Retina (tissue), 1 donor: Measurements from ENCODE around the gene SOX8.
"Not testable (repeated sequence)": the region's sequence is repeated elsewhere in the genome, so short reads cannot be mapped to it uniquely, and the experiment has no call there.

Experiments
- DNase-seq: peaks from one replicate; pipeline ENCODE4 v3.0.0-alpha.2; 2016

The SOX8 gene

DNA sequence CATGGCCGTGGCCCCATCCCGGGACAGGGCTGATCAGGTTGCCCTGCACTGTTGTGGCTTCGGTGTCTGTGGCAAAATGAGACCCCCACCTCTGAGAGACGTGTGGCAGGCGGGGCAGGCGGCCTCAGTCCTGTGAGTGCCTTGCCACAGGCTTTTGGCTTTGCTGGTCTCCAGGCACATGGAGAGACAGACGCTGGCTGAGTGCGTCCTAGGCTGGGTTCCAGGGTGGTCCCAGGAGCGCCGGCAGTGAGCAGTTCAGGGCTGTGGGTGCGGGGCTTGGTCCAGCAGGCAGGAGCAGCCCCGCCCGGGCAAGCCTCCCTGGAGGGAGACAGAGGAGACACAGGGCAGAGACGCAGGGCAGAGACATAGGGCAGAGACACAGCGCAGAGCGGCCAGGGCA lies 29.2 kb downstream of the SOX8 start:
- no peak for DNase-seq

DNA sequence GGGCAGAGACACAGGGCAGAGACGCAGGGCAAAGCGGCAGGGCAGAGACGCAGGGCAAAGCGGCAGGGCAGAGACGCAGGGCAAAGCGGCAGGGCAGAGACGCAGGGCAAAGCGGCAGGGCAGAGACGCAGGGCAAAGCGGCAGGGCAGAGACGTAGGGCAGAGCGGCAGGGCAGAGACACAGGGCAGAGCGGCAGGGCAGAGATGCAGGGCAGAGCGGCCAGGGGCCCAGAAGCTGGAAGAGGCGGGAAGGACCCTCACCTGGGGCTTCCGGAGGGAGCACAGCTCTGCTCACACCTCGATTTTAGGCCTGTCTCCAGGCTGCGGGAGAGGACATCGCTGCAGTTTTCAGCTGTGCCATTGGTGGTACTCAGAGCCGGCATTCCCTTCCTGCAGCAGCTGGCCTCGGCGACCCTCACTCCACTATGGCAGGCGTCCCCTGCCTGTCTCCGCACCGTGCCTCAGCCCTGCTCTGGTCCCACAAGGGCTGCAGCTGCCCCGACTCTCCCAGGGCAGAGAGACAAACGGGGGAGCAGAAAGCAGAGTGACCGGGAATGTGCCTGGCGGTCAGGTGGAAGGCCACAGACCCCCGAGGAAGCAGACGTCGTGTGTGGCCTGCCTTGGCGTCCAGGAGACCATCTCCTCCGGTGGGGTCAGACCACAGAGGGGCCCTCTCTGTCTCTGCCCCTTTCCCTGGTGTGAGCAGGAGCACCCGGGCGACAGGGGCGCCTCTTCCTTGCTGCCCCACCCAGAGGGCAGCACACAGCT lies 29.9 kb downstream of the SOX8 start:
- DNase-seq = no peak

DNA sequence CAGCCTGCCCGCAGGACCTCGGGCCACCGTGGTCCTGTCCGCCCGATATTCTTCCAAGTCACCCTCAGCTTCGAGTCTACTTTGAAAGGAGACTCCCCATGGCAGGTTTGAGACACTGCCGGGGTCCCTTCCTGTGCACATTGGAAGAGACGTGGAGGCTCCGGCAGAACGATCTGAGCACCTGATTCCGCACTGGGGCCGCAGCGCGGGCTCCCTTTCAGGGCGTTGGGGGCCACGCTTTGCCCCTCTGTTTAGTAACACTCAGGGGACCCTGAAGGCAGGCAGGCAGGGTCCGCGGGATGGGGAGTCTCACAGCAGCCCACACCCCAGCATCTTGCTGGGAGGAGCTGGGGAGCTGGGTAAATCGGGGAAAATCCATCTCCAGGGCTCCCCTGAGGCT lies 30.6 kb downstream of the SOX8 start:
- DNase-seq = no peak

DNA sequence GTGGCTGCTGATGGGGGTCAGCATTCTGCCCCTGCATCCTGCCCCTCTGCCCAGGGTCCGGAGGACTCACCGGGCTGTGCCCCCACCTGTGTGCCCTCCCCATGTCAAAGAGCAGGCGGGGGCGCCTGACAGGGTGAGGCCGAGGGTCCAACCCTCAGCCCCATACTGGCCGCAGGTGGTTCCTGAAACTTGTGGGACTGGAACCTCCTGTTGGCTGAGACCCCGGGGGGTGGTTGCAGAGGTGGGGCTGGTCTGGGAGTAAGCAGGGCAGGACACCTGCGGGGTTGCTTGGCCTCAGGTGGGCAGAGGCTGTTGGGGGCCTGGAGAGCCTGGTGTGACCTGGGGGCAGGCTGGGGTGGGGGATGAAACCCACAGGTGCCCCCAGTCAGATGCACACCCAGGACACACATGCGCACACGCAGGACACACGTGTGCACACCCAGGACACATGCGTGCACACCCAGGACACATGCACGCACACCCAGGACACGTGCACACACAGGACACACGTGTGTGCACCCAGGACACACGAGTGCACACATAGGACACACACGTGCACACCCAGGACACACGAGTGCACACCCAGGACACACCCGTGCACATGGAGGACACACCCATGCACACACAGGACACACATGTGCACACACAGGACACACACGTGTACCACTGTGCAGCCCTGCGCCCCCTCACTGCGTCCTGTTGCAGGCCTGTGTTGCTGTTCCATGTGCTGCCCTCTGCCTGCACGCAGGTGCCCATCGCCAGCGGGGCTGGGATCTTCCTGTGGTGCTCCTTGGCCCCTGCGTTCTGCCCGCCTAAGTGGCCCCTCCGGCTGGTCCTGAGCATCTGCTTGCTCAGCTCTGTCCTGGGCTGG lies 31.4 kb downstream of the SOX8 start:
- no peak for DNase-seq

DNA sequence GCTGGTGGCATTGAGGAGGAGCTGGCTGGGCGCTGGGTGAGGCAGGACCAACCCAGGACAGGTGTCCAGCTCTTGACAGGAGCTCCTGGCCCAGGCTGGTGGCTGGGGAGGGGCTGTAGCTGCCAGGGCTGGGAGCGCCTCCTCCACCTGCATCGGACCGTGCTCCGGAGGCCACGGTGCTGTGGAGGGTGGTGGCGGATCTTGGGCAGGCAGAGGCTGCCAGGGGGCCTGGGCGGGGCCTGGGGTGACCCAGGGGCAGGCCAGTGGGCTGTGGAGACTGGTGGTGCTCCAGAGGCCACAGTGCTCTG lies 32.0 kb downstream of the SOX8 start:
- DNase-seq = no peak

DNA sequence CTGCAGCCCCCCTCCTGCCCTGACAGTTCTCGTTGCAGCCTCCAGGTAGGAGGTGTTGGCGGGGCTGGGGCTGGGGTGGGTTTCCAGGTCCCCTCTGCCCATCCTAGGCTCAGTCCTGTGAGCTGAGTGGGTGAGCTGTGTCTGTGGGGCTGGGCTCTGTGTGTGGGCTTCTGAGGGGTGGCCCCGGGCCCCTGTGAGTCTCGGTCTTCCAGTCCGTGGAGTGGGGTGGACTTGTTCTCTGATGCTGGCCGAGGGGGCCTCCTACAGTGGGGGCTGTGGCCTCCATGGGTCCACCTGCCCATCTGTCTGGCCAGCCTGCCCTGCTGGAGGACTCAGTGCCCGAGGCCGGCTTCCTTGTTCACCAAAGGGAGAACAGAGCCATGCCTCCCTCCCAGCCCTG lies 32.7 kb downstream of the SOX8 start:
- DNase-seq = no peak

DNA sequence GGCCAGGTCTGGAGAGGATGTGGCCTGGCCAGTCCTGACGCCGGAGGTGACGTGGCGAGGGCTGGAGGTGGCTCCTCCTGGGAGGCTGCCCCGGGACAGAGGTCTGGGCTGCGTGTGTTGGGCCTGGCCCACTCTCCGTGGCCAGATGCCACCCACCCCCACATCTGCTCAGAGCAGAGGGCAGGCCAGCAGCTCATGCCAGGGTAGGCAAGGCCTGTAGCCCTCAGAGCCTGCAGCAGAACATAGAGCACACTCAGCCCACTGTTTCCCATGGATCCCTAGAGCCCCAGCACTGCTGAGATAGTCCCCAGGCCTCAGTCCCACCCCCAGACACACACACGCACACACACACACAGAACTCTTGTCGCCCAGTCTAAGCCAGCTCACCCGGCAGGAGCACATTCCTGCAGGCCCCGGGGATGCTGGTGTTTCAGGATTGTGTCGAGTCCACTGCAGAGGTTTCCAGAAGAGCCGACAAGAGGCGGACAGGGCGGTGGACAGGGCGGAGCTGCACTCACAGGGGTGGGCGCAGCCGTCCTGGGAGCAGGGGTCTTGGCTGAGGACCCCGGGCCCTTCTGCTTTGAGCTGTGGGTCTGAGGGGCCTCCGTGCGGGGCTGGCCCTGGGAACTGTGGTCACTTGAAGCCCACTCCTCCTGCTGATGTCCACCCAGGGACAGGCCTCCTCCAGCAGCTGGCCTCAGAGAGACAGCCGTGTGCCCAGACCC lies 33.4 kb downstream of the SOX8 start:
- peak; percentile 57 for DNase-seq

DNA sequence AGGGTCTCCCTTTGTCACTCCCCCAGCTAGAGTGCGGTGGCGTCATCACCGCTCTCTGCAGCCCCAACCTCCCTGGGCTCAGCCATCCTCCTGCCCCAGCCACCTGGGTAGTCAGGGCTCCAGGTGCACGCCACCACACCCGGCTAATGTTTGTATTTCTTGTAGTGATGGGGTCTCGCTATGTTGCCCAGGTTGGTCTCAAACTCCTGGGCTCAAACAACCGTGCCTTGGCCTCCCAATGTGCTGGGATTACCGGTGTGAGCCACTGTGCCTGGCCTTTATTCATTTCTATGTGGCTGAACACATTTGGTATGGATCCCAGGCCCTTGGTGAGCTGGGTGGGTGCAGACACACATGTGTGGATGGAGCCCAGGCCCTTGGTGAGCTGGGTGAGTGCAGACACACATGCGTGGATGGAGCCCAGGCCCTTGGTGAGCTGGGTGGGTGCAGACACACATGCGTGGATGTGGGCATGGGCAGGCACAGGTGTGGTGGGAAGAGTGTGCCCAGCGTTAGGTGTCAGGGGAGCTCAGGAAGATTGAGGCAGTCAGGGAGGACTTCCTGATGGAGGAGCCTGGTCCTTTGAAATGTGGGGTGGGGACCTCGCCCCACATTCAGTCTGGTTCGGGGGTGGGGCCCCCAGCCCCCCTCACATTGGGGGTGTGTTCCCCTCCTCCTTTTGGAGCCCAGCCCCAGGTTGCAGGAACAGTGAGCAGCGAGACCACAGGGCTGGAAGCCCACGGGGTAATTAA lies 37.1 kb downstream of the SOX8 start:
- no peak for DNase-seq

DNA sequence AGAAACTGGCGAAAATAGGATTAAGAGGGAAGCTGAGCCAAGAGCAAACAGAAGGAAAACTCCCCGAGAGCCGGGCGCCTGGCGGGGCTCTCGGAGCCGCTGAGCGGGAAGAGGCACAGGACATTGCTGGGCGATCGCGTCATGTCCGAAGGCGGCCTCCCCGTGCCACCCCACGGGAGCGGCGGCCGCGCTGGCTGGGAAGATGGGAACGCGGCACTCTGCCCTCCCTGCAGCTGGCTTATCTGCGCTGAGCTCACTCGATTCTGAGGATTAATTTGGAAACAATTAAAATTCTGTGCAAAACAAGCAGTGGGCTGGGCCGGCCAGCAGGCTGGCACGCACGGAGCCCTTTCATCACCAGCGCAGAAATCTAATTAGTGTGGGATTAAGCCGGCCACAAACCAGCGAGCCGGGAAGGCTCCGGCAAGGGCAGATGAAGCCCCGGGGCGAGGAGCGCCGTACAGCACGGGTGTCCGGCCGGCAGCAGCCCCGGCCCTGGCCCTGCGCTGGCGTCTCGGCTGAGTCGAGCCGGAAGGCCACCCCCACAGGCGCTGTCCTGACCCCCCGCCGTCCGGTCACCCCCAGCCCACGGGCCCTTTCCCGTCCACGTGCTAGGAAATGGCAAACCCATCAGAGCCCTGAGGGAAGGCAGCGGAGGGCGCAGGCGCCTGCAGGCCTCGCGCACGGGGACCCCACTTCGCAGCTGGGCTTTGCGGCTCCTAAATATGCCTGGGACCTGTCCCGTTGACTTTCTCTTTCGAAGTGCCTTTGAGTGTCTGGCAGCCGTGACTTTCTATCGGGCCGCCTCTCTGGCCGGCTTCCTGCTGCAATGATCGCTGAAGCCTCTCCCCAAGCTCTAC lies 37.9 kb downstream of the SOX8 start:
- peak; percentile 91 for DNase-seq

DNA sequence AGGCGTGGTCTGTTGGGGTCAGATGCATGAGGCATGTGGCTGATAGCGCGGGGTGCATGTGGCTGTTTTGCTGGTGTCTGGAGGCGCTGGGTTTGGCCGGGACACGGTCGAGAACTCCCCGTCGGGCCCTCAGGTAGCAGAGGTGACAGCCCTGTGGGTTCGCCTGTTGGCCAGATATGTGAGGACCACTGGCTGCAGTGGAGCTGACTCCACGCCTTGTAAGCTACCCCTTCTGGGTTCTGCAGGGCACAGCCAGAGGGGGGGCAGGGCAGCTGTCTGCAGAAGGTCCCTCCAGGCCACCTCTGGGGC lies 38.5 kb downstream of the SOX8 start:
- DNase-seq = no peak

DNA sequence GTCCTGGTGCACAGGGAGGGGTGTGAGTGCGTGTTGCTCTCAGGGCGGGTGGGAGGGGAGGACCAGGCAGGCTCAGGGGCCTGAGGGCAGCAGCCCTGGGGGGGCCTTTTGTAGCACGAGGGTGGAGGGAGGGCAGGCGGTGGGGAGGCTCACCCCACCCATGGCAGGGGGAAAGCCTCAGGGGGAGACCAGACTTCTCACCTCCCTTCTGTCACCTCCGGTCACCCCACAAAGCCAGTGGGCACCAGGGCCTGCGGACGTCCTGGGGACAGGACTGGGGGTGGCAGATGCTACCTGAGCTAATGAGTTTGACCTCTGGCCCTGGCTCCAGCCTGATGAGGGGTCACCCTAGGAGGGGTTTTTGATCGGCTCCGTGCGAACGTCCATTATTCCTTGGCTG lies 39.0 kb downstream of the SOX8 start:
- no peak for DNase-seq

DNA sequence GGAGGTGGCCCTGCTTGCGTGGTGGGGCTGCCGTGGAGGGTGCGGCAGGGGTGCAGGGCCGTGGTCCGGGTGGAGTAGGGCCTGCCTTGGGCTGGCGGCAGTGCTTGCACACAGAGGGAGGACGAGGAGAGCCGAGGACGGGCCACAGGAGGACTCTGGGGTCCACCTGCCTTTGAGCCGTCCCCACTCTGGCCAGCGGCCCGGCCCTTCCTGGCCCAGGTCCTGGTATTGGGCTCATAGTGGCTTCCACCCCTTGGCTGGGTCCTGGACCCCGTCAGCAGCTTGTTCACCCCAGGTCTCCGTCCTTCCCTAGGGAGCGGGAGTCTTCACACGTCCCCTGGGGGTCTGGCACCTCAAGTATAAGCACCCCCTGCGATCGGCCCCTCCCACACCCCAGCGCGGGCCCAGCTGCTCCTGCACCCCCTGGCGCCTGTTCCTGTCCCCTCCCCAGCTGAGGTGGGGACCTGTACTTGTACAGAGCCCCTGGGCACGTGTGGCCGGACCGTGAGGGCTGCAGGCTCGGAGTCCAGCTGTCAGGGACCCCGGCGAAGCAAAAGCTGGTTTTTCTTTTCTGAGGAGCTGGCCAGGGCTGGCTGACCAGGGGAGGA lies 40.1 kb downstream of the SOX8 start:
- DNase-seq = no peak

DNA sequence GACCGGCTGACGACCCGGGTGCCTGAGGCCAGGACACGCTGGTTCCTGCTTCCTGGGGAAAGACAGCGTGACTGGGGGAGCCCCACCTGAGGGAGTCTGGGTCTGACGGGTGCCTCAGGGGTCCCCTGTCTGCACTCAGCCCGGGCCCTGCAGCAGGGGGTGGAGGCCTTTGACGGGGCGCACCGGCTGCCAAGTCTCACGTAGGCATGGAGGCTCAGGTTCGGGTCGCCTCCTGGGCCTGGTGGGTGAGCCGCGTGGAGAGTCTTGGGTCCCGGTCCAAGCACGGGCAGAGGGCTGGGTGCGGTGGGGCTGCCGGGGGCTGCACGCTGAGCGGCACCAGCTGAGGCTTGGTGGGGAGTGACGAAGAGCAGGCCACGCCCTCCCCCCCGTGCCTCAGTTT lies 40.9 kb downstream of the SOX8 start:
- DNase-seq = no peak

DNA sequence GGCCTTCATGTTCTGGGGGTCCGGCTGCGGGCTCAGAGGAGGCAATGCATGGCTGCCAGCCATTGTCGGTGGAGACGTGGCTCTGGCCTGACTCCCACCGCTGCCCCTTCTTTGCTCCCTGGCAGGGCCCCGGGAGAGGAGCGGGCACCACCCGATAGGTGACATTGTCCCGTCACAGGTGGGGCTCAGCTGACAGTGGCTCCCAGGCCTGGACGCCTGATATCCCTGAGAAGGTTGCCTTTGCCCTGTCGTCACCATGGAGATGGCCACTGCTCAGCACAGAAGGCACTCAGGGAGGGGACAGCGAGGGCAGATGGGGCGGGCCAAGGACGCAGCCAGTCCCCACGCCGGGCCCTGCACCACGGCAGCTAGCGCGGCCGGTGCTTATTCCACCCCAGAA lies 42.6 kb downstream of the SOX8 start:
- DNase-seq = no peak

DNA sequence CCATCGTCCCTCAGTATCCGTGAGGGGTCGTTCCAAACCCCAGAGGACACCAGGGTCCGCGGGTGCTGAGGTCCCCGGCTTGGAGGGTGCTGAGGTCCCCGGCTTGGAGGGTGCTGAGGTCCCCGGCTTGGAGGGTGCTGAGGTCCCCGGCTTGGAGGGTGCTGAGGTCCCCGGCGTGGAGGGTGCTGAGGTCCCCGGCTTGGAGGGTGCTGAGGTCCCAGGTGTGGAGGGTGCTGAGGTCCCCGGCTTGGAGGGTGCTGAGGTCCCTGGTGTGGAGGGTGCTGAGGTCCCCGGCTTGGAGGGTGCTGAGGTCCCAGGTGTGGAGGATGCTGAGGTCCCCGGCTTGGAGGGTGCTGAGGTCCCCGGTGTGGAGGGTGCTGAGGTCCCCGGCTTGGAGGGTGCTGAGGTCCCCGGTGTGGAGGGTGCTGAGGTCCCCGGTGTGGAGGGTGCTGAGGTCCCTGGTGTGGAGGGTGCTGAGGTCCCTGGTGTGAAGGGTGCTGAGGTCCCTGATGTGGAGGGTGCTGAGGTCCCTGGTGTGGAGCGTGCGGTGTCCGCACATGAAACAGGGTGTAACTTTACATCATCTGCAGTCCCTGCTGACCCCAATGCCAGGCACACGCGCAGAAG lies 43.7 kb downstream of the SOX8 start:
- not testable (repeated sequence) for DNase-seq

DNA sequence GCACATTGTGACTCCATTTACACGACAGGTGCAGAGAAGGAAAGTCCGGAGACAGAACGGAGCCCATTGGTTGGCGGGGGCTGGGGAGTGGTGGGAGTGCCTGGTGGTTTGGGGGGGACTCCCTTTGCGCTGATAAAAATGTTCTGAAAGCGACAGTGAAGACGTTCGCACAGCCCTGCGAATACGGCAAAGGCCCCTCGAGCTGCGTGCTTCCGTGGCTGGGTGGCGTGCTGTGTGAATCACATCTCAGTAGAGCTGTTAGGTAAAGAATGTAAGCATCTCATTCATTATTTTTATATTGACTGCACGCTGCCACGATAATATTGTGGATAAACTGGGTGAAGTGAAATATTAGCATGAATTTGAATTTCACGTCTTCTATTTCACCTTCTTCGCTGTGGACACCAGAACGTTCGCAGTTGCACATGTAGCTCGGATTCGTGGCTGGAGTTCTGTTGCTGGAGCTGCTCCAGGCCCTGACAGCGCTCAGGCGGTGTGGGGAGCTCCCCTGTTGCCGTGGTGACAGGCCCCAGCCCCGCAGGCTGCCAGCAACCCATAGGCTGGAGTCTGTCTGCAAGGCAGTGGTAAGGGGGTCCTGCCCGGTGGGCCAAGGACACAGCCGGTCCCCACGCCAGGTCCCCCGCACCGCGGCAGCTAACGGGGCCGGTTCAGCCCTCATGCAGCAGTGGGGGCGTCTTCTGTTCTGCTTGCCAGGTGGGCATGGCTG lies 44.6 kb downstream of the SOX8 start:
- peak; percentile 72 for DNase-seq

DNA sequence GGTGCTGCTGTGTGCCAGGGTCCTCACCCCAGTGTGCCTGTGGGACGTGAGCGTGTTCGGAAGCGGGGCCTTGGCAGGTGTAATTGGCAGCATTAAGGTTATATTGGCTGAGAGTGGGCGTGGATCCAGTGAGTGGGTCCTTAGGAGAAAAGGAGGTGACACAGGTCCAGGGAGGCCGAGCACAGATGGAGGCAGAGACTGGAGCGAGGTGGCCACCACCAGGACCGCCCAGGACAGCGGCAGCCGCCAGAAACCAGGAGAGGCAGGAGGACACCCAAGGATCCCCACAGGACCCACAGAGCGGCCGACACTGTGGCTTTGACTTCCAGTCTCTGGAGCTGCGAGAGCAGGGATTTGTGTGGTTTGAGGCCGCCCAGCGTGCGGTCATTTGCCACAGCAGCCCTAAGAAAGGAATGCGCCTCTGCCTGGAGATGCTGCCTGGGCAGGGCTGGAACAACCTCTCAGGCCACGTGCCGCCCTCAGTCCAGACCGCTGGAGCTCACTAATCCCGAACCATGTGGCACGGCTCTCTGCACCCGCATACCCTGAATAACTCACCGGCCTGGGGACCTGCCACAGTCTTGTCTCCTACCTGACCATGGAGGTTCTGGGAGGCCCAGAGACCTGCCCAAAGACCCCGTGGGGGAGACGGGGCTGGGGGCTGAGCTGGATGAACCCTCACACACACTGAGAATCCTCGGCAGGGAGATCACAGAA lies 45.4 kb downstream of the SOX8 start:
- DNase-seq = peak; percentile 62

DNA sequence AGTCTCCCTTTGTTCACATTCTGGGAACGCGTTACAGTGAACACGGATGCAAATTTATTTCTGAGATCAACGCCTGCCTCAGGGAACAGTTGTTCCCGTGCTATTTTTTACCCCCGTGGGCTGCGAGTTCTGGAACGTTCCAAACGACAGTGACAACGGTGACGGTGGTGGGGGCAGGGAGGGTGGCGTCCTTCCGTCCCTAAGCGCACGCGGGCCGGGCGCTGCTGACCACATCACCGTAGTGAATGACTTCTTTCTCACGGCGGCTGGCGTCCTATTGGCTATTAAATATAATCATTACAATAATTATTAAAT lies 45.9 kb downstream of the SOX8 start:
- no peak for DNase-seq

DNA sequence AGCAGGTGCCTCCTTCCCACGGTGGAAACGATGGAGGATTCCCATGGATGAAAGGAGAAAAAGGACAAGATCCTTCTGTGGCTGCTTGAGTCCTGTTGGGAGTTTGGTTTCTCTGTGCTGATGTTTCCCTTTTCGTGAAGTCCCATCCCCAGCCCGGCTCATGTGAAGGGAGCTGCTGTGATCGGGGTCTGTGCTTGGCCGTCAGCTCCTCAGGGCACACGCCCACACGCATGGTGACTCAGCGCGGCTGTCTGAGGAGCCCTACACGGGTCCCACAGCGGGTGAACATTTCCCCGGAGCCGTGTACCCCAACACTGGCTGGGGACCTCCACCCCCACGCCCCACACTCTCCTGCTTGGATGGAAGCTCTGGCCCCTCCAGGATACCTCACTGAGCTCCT lies 46.5 kb downstream of the SOX8 start:
- DNase-seq = no peak
